ENCODE data around the gene RAB3C. TPM values are rescaled to one million over a fixed set of nuclear protein-coding genes. Genes with fewer than 3 reads are reported as not detected.

RAB3C gene
- total and polyA plus RNA-seq, 2 experiments from 2014 or later = 15.0 to 30.6 TPM

DNA sequence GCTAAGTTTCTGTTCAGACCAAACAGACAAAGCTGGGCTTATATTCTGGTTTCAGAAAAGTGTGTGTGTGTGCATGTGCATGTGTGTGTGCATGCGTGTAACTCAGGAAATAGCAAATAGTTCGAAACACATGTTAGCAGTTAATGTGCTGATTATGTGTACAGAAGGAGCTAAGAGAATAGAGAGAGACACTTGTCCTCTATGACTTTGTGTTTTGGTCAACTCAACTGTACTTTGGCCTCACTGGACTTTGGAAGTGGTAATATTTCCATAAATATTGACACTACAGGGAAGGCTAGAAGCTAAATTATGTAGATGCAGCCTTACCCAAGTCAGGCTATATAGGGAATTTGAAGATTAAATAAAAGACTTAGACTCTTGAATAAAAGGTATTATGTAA, 155.5 kb downstream of the RAB3C start:
- peaks cover 27% of the 10 kb centered on the region for H3K4me1 Mint-ChIP-seq
- Histone ChIP-seq H3K36me3 (ENCODE audit: insufficient read depth) (no peaks in the 10 kb centered on the region), H4K20me1 (replicated peaks; ENCODE audit: insufficient read depth) (no peaks in the 10 kb centered on the region), H3K4me3 (no peak overlapping the region), H3F3A (replicated peaks; ENCODE audit: low read depth) (no peaks in the 10 kb centered on the region), H3K79me2 (replicated peaks; ENCODE audit: insufficient read depth) (no peaks in the 10 kb centered on the region), H3K27ac (ENCODE audit: low read depth) (no peak overlapping the region), H3K27me3 (ENCODE audit: insufficient read depth) (no peaks in the 10 kb centered on the region), H3K4me2 (no peak overlapping the region), H3K4me1 (ENCODE audit: insufficient read depth) (peaks cover 7% of the 10 kb centered on the region), H3K9me2 (ENCODE audit: insufficient read depth) (peaks cover 3% of the 10 kb centered on the region), H2AFZ (no peak overlapping the region)
- ATAC-seq (no peak), DNase-seq (ENCODE audit: low spot score) (no peak)
- no peak overlapping the region for H3K27ac Mint-ChIP-seq
- no peaks in the 10 kb centered on the region; the same call in 2 of the 3 replicates for H3K9me3 Mint-ChIP-seq
- peaks cover 3% of the 10 kb centered on the region; the same call in 2 of the 3 replicates for H3K36me3 Mint-ChIP-seq (ENCODE audit: low read depth)
- peaks cover 2% of the 10 kb centered on the region for H3K27me3 Mint-ChIP-seq (ENCODE audit: insufficient read depth, low read depth, poor library complexity)
- TF ChIP-seq ZNF331 (CRISPR knock-in tag; IDR thresholded peaks at IDR 0.05; ENCODE audit: low read depth) (no peak), ZNF114 (CRISPR knock-in tag; IDR thresholded peaks at IDR 0.05) (no peak), STAT1 (IDR thresholded peaks at IDR 0.05; ENCODE audit: unreplicated experiment) (no peak), EZH2phosphoT487 (IDR thresholded peaks at IDR 0.05; ENCODE audit: unreplicated experiment) (no peak), NANOG (IDR thresholded peaks at IDR 0.05; ENCODE audit: borderline replicate concordance) (no peak), JUNB (IDR thresholded peaks at IDR 0.05; ENCODE audit: unreplicated experiment) (no peak), POLR2AphosphoS5 (IDR thresholded peaks at IDR 0.05; ENCODE audit: low read depth) (no peak), EZH2 (IDR thresholded peaks at IDR 0.05; ENCODE audit: low read depth, unreplicated experiment) (no peak)
- TF ChIP-seq, protein P1, sequence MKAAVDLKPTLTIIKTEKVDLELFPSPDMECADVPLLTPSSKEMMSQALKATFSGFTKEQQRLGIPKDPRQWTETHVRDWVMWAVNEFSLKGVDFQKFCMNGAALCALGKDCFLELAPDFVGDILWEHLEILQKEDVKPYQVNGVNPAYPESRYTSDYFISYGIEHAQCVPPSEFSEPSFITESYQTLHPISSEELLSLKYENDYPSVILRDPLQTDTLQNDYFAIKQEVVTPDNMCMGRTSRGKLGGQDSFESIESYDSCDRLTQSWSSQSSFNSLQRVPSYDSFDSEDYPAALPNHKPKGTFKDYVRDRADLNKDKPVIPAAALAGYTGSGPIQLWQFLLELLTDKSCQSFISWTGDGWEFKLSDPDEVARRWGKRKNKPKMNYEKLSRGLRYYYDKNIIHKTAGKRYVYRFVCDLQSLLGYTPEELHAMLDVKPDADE (IDR thresholded peaks at IDR 0.05) = no peak
- TF ChIP-seq, protein P2, sequence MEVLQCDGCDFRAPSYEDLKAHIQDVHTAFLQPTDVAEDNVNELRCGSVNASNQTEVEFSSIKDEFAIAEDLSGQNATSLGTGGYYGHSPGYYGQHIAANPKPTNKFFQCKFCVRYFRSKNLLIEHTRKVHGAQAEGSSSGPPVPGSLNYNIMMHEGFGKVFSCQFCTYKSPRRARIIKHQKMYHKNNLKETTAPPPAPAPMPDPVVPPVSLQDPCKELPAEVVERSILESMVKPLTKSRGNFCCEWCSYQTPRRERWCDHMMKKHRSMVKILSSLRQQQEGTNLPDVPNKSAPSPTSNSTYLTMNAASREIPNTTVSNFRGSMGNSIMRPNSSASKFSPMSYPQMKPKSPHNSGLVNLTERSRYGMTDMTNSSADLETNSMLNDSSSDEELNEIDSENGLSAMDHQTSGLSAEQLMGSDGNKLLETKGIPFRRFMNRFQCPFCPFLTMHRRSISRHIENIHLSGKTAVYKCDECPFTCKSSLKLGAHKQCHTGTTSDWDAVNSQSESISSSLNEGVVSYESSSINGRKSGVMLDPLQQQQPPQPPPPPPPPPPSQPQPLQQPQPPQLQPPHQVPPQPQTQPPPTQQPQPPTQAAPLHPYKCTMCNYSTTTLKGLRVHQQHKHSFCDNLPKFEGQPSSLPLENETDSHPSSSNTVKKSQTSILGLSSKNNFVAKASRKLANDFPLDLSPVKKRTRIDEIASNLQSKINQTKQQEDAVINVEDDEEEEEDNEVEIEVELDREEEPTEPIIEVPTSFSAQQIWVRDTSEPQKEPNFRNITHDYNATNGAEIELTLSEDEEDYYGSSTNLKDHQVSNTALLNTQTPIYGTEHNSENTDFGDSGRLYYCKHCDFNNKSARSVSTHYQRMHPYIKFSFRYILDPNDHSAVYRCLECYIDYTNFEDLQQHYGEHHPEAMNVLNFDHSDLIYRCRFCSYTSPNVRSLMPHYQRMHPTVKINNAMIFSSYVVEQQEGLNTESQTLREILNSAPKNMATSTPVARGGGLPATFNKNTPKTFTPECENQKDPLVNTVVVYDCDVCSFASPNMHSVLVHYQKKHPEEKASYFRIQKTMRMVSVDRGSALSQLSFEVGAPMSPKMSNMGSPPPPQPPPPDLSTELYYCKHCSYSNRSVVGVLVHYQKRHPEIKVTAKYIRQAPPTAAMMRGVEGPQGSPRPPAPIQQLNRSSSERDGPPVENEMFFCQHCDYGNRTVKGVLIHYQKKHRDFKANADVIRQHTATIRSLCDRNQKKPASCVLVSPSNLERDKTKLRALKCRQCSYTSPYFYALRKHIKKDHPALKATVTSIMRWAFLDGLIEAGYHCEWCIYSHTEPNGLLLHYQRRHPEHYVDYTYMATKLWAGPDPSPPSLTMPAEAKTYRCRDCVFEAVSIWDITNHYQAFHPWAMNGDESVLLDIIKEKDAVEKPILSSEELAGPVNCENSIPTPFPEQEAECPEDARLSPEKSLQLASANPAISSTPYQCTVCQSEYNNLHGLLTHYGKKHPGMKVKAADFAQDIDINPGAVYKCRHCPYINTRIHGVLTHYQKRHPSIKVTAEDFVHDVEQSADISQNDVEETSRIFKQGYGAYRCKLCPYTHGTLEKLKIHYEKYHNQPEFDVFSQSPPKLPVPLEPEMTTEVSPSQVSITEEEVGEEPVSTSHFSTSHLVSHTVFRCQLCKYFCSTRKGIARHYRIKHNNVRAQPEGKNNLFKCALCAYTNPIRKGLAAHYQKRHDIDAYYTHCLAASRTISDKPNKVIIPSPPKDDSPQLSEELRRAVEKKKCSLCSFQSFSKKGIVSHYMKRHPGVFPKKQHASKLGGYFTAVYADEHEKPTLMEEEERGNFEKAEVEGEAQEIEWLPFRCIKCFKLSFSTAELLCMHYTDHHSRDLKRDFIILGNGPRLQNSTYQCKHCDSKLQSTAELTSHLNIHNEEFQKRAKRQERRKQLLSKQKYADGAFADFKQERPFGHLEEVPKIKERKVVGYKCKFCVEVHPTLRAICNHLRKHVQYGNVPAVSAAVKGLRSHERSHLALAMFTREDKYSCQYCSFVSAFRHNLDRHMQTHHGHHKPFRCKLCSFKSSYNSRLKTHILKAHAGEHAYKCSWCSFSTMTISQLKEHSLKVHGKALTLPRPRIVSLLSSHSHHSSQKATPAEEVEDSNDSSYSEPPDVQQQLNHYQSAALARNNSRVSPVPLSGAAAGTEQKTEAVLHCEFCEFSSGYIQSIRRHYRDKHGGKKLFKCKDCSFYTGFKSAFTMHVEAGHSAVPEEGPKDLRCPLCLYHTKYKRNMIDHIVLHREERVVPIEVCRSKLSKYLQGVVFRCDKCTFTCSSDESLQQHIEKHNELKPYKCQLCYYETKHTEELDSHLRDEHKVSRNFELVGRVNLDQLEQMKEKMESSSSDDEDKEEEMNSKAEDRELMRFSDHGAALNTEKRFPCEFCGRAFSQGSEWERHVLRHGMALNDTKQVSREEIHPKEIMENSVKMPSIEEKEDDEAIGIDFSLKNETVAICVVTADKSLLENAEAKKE (CRISPR knock-in tag; IDR thresholded peaks at IDR 0.05) = no peak
- TF ChIP-seq, protein P3, sequence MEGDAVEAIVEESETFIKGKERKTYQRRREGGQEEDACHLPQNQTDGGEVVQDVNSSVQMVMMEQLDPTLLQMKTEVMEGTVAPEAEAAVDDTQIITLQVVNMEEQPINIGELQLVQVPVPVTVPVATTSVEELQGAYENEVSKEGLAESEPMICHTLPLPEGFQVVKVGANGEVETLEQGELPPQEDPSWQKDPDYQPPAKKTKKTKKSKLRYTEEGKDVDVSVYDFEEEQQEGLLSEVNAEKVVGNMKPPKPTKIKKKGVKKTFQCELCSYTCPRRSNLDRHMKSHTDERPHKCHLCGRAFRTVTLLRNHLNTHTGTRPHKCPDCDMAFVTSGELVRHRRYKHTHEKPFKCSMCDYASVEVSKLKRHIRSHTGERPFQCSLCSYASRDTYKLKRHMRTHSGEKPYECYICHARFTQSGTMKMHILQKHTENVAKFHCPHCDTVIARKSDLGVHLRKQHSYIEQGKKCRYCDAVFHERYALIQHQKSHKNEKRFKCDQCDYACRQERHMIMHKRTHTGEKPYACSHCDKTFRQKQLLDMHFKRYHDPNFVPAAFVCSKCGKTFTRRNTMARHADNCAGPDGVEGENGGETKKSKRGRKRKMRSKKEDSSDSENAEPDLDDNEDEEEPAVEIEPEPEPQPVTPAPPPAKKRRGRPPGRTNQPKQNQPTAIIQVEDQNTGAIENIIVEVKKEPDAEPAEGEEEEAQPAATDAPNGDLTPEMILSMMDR (conservative IDR thresholded peaks at IDR 0.05; ENCODE audit: low read depth in 2 of 2) = no peak
- H3K4me3 Mint-ChIP-seq = no peak overlapping the region
